Suprapubic skin (tissue), 4 donors: ENCODE data around the gene FDXR. TPM values are rescaled to one million over a fixed set of nuclear protein-coding genes. Genes with fewer than 3 reads are reported as not detected.

Experiments
- DNase-seq, 2 donors: peaks; one replicate each; pipeline ENCODE4 v3.0.0-alpha.2; 2019; ENCODE audit warnings: low spot score in 2 of 2
- H3K27ac ChIP-seq: fragments of 200-600 bp; sonication (generic); one replicate; pipeline ENCODE4 v1.5.1; 2019
- H3K27me3 ChIP-seq: fragments of 200-600 bp; sonication (generic); one replicate; pipeline ENCODE4 v1.5.1; 2019
- H3K36me3 ChIP-seq: fragments of 200-600 bp; sonication (generic); one replicate; pipeline ENCODE4 v1.5.1; 2019
- H3K4me1 ChIP-seq: fragments of 200-600 bp; sonication (generic); one replicate; pipeline ENCODE4 v1.5.1; 2019
- H3K4me3 ChIP-seq: fragments of 200-600 bp; sonication (generic); one replicate; pipeline ENCODE4 v1.5.1; 2019; ENCODE audit warnings: mild to moderate bottlenecking
- H3K9me3 ChIP-seq: fragments of 200-600 bp; sonication (generic); one replicate; pipeline ENCODE4 v1.5.1; 2019
- EP300 ChIP-seq: sonication (generic); formaldehyde crosslinking; IDR thresholded peaks from one replicate; pipeline ENCODE4 v1.6.1; 2017; ENCODE audit warnings: antibody characterized with exemption
- POLR2A ChIP-seq, 2 donors: fragments of 450-650 bp; IDR thresholded peaks; one replicate each; pipeline ENCODE4 v1.6.1; 2017; ENCODE audit warnings: antibody characterized with exemption in 2 of 2, mild to moderate bottlenecking in 2 of 2, moderate library complexity in 2 of 2
- POLR2AphosphoS5 ChIP-seq, 3 donors: sonication (generic); formaldehyde crosslinking; IDR thresholded peaks; one replicate each; pipeline ENCODE4 v1.6.1; 2017; ENCODE audit warnings: antibody characterized with exemption in 3 of 3
- WGBS: methylation state at CpG from one replicate; pipeline ENCODE4 v1.1.5; 2018; 5-methylcytosine and 5-hydroxymethylcytosine counted together
- total RNA-seq, 4 donors: library from RNA; depleted of rRNA; stranded (reverse); fragments of >200 nt; gene quantifications; one replicate each; pipeline ENCODE4 v1.1.0, GENCODE V29; 2016
- TF ChIP-seq, protein P1 (sequence below), 2 donors: fragments of 200-600 bp in 1 of 2; fragments of 450-650 bp in 1 of 2; sonication (generic) in 1 of 2; IDR thresholded peaks; one replicate each; pipeline ENCODE4 v1.5.1; 2016 to 2019; ENCODE audit warnings: antibody characterized with exemption in 2 of 2, mild to moderate bottlenecking in 1 of 2, moderate library complexity in 1 of 2

FDXR gene
- total RNA-seq, 4 donors from 2014 or later: 19.1 to 34.1 (median 24.7) TPM

DNA sequence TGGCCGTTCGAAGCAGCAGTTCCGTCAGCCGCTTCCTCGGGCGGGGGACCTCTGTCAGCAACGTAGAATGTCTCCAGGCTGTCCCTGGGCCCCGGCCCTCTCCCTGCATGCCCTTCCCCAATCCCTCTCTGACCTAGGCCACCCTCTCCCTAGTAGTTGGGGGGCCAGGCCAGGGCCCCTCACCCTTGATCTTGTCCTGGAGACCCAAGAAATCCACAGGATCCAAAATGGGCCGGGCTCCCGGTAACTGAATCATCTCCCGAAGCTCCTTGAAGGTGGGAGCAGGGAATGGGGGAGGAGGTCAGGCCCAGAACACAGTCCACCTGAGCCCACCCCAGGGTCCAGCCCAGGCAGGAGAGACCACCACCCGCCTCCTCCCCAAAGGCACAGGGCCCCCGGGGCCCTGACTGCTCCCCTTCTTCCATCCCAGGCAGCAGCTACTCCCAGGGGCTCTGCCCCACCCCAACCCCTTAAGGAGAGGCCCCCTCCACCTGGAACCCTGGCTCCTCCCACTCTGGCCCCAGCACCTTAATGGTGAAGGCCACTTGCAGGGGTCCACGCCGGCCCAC is 8.4 kb downstream of the FDXR start:
- DNase-seq: peak in 1 of 2 donors; percentile 50
- H3K9me3 ChIP-seq: no peaks in the 10 kb centered on the region
- no peak overlapping the region for H3K27ac ChIP-seq
- TF ChIP-seq POLR2AphosphoS5 (IDR thresholded peaks at IDR 0.05) (no peak), EP300 (no peak), POLR2A (IDR thresholded peaks at IDR 0.05) (no peak)
- TF ChIP-seq, protein P1, sequence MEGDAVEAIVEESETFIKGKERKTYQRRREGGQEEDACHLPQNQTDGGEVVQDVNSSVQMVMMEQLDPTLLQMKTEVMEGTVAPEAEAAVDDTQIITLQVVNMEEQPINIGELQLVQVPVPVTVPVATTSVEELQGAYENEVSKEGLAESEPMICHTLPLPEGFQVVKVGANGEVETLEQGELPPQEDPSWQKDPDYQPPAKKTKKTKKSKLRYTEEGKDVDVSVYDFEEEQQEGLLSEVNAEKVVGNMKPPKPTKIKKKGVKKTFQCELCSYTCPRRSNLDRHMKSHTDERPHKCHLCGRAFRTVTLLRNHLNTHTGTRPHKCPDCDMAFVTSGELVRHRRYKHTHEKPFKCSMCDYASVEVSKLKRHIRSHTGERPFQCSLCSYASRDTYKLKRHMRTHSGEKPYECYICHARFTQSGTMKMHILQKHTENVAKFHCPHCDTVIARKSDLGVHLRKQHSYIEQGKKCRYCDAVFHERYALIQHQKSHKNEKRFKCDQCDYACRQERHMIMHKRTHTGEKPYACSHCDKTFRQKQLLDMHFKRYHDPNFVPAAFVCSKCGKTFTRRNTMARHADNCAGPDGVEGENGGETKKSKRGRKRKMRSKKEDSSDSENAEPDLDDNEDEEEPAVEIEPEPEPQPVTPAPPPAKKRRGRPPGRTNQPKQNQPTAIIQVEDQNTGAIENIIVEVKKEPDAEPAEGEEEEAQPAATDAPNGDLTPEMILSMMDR (IDR thresholded peaks at IDR 0.05): no peak
- peaks cover 10% of the 10 kb centered on the region for H3K36me3 ChIP-seq
- H3K4me1 ChIP-seq: peaks cover 30% of the 10 kb centered on the region
- no peak overlapping the region for H3K4me3 ChIP-seq
- H3K27me3 ChIP-seq: peaks cover 33% of the 10 kb centered on the region
- WGBS: 94% methylated on average over 15 of the region's 15 CpGs

DNA sequence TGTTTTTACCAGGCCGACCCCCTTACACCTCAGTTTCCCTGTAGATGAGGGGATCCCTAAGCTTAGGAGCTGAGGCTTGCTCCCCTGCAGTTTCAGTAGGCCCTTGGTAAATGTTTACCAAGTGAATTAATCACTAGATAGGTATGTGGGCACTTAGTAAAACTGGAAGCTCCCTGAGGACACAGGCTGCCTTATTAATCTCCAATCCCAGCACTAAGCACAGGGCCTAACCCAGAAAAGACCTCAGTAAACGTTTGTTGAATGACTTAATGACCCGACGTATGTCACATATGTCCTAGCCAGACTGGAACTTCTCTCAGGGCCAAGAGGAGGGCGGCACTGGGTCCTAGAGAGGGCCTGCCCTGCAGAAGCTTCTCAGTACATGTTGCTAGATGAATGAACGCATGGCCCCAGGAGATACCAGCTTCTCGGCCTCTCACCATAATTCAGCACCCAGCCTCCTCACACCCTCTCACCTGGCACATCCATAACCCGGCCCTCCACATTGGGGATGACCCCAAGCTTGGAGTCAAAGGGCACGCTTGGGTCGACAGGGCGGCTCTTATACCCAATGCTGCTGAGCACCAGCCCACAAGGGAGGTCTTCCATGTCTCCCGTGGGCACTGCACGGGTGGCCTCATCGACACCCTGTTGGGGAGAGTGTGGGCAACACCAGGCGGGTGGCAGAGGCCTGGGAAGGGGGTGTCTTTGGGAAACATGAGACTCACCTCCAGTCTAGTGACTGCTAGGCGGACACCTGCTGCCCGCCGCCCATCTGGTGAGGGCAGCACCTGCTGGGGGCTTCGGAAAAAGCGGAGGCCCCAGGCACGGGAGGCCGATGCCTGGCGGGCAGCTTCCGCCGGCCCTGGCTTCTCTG is 9.1 kb downstream of the FDXR start:
- no peak for TF ChIP-seq EP300
- TF ChIP-seq POLR2AphosphoS5 (IDR thresholded peaks at IDR 0.05): no peak
- TF ChIP-seq POLR2A (IDR thresholded peaks at IDR 0.05): no peak
- TF ChIP-seq, protein P1 (IDR thresholded peaks at IDR 0.05): no peak
- H3K9me3 ChIP-seq: no peaks in the 10 kb centered on the region
- H3K36me3 ChIP-seq: peaks cover 10% of the 10 kb centered on the region
- H3K27me3 ChIP-seq: peaks cover 40% of the 10 kb centered on the region
- peaks cover 32% of the 10 kb centered on the region for H3K4me1 ChIP-seq
- 86% methylated on average over 13 of the region's 25 CpGs for WGBS
- peak in 1 of 2 donors; percentile 56 for DNase-seq
- no peak overlapping the region for H3K27ac ChIP-seq
- no peak overlapping the region for H3K4me3 ChIP-seq

DNA sequence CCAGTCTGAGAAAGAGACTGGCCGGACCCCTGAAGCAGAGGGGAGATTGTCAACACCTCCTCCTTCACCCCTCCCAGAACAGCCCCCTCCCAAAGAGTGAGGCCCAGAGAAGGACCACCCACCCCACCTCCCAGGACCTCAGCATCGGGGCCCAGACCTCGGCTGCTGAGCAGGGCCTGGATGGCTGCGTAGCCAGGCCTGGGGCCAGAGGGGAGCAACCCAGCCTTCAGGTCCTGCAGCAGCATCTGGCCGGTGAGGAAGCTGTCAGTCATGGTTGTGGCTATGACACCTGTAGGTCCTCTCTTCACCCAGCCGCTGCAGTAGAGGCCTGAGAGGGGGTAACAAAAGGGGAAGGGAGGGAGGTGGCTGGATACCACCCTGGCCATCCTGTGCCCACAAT is 9.9 kb downstream of the FDXR start:
- WGBS: 72% methylated on average over 2 of the region's 6 CpGs

DNA sequence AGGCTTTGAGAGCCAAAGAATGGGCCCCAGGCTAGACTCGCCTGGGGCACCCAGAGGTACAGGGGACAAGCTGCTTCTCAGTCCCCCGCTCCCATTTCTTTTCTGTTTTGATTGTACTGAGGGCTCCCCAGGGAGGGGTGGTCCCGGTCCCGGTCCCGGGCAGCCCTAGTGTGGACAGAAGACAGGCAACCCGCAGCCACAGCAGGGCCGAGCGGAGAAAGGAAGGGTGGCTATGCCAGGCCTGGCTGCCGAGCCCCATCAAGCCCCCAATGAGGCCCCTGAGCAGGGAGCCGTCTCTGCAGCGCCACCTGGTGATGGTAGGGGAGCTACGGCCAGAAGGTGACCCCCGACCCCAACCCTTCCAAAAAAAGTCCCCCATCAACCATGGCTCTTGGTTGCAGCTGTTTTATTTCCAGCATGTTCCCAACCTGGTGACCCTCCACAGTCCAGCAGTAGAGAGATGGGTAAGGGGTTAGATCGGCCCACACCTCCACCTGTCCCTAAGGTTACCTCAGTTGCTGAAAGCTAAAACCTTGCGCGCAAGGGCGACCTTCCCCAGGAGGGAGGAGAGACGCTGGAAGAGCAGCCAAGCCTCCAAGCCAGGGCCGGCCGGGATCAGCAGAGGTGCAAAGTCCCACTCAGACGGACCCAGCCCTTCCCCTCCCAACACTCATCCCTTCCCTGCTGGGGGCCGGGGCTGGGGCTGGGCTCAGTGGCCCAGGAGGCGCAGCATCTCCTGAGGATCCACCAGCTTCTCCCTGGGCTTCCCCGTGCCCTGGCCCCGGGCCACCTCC is 10.5 kb downstream of the FDXR start:
- H3K4me3 ChIP-seq: peak overlapping the region; percentile 45
- peaks cover 52% of the 10 kb centered on the region for H3K27me3 ChIP-seq
- peaks cover 32% of the 10 kb centered on the region for H3K4me1 ChIP-seq
- H3K36me3 ChIP-seq: peaks cover 10% of the 10 kb centered on the region
- no peaks in the 10 kb centered on the region for H3K9me3 ChIP-seq
- no peak for DNase-seq
- TF ChIP-seq, protein P1 (IDR thresholded peaks at IDR 0.05): peak; percentile 36 to 55
- TF ChIP-seq EP300: no peak
- no peak for TF ChIP-seq POLR2A (IDR thresholded peaks at IDR 0.05)
- no peak overlapping the region for H3K27ac ChIP-seq
- 40% methylated on average over 14 of the region's 25 CpGs for WGBS

More for the DNA sequence above, 9.9 kb downstream of the FDXR start:
- no peak overlapping the region for H3K4me3 ChIP-seq
- H3K36me3 ChIP-seq: peaks cover 10% of the 10 kb centered on the region
- DNase-seq: peak in 1 of 2 donors; percentile 60
- TF ChIP-seq POLR2AphosphoS5 (IDR thresholded peaks at IDR 0.05): no peak
- TF ChIP-seq, protein P1 (IDR thresholded peaks at IDR 0.05): no peak
- no peak for TF ChIP-seq EP300
- peaks cover 48% of the 10 kb centered on the region for H3K27me3 ChIP-seq
- H3K27ac ChIP-seq: no peak overlapping the region
- H3K9me3 ChIP-seq: no peaks in the 10 kb centered on the region
- H3K4me1 ChIP-seq: peaks cover 32% of the 10 kb centered on the region
